Measurements from ENCODE around the gene RPL19.
A peak's percentile ranks its signal among the peaks of the same experiment; 100 is the strongest.

The RPL19 gene

DNA sequence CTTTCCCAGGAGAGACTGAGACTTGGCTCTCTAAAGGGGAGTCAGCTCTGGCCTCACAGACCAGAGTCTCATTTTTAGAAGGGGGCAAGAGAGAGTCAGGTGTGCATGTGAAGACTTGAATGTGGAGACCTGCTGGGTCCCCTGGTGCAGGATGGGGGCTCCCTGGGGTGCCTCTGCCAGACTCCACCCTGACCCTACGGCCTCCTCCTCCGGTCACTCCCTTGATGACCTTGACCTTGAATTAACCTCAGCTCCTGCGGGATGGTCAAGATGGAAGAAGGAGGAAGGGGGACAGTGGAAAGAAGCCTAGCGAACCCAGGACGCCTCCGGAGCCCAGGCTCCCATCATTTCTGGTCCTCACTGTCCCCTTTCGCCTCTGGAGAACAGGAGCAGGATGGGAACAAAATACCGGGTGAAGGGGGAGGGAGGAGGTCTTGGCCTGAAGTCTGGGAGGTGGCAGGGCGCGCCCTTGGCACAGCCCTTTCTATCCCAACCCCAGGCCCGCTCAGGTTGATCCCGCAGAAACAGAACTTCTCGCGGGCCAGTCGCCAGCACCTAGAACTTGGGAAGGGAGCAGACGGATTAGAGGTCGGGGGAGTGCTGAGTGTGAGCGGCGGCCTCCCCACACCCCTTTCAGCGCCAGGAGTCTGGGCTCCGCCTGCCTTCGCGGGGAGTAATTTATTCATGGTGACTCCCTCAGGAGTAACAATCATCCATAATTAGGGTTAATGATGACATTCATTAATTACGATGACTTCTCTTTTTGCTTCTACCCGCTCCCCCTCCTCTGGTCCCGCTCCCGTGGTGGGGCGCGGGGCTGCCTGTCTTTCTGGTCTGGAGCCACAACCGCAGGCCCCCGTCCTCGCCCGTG lies 24.1 kb downstream of the RPL19 start:
- FAIRE-seq (no peak), DNase-seq (ENCODE audit: low spot score) (no peak)

DNA sequence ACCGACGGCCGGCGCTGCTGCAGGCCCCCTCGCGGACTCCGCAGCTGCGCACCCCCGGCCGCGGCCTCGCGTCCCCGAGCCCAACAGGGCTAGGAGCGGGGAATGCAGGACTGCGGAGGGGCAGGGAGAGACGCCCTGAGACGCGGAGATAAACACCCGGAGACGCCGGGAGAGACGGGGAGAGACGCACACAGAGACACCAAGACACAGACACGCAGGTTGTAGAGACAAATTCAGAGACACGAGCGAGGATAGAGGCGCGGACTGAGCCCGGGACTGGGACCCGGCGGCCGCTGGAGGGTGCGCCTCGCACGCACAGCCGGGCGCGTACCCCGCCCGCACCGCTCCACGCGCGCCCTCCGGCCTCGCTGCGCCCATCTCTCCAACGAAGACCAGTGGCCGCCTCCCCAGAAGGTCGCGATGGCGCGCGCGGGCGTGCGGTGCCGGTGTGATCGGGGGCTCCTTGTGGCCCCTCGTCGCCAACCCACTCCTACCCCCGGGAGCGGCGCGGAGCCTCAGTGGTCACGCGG lies 24.8 kb downstream of the RPL19 start:
- no peak for FAIRE-seq
- no peak for DNase-seq (ENCODE audit: low spot score)

DNA sequence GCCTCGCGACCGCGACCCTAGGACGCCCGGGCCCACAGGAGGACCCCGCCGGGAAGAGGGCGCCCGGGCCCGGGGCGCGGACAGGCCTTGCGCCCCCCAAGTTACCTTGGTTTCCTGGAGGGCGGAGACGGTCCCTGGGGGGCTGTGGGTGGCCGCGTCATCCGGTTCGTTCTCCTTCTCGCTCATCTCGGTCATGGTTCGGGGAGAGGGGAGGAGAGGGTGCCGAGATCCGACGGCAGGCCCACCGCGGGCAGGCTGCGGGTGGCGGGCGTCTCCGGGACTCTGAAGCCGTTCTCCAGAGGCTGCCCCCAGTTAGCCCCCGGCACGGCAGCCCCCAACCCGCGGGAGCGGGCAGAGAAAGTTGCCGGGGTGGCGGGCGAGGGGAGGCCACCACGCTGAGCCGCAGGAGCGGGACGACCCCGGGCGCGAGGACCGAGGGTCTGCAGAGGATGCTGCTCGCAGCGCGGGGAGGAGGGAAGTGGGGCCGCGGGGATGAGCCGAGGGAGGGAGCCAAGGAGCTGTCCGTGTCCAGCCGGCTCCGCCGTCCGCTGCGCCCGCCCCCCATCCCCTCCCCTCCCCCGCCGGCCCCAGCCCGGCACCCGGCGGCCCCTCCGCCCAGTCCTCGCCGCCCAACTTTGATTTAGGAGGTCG lies 25.4 kb downstream of the RPL19 start, which contains the start of gene STAC2:
Gene STAC2 (minus strand): TSS at position 638 of the 651 bp plus-strand sequence. CDS start 443 bp downstream, at position 195.
- FAIRE-seq = no peak
- DNase-seq (ENCODE audit: low spot score) = no peak

DNA sequence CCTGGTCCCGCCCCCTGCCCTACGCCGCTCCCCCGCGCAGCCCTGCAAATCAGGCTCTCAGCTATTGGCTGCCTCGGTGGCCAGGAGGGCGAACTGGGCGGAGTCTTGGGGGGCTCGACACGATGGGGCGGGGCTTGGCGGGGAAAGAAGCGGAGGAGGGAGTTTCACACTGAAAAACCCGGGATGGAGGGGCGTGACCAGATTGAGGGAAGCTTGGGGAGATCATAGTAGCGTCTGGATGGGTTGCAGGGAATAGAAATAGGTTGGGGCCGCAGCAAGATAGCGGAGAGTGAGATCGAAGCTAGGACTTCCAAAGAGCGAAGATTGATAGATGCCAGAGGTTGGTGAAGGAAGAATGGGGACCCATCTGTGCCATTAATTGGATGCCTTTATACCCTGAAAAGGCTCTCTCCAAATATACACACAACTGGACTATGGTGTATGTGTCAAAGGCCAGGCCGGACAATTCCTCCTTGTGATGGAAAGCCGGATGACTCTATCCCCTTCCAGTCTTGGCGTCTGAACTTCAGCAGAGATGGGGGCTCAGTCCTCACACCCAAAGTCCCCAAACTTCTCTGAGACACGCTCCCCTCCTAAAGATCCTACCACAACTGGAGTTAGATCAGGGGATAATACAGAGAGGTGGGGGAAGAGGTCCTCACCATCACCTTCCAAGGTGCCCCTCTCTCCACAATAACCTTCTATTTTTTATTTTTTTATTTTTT lies 26.0 kb downstream of the RPL19 start:
- FAIRE-seq (no peak), DNase-seq (ENCODE audit: low spot score) (no peak)

DNA sequence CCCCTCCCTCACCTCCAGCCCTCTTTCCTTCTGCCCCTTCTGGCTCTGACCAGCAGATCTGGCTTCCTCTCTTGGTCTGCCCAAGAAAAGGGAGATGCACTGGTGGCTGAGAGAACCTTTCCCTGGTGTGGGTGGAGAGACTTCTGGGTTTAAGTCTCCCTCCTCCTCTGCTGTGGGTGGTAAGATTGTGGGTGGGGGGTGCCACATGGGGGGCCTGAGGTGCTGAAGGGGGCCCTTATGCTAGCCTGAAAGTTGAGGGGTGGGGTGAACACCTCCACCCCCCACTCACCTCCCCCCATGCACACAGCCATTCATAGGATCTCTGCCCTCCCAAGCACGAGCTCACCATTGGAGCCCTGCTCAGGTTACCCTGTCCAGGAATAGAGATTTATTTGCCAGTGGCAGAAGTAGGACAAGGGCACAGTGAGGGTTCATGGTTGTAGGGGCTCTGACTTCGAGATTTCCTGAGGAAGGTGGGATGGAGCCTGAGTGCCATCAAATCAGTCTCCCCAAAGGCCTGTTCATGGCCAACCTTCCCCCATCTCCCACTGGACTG lies 27.4 kb downstream of the RPL19 start:
- FAIRE-seq = no peak
- no peak for DNase-seq (ENCODE audit: low spot score)

DNA sequence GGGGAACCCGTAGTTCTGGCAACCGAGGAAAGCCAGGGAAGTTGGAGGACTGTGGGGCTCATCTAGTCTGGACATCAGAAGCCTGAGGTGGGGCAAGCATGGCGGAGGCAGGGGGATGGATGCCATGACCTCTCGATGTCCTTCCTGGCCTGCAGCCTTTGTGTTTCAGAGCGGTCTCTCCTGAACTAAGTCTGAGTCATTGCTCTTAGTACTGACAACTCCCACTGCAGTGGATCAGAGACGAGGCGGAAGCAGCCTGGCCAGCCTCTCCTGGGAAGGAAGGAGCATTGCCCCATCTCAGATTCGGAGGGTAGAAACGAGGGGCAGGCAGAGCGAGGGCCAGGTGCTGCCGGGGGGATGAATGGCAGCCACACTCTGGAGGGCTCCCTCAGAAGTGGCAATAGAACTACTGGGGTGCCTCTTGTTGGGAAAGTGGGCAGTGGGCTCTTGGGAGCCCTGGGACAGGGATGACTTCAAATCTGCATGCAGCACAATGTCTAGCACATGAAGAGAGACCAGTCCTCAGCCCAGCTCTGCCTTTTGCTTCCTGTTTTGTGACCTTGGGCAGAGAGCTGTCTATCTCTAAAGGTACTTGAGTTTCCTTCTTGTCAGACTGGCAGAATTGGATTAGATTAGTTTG lies 29.3 kb downstream of the RPL19 start:
- DNase-seq (ENCODE audit: low spot score) (peak; percentile 75), FAIRE-seq (peak; percentile 71)

DNA sequence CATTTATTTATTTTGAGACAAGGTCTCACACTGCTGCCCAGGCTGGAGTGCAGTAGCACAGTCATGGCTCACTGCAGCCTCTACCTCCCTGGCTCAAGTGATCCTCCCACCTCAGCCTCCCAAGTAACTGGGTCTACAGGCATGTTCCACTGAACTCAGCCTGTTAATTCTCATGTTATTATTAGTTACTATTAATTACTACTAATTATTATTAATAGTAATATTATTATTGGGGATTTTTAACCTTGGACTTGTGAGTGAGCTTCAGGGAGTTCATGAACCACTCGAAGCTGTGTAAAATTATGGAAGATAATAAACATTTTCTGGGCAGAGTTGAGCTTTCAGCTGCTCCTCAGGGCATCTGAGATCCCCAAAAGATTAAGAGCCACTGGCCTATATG lies 30.3 kb downstream of the RPL19 start:
- no peak for DNase-seq (ENCODE audit: low spot score)
- no peak for FAIRE-seq

DNA sequence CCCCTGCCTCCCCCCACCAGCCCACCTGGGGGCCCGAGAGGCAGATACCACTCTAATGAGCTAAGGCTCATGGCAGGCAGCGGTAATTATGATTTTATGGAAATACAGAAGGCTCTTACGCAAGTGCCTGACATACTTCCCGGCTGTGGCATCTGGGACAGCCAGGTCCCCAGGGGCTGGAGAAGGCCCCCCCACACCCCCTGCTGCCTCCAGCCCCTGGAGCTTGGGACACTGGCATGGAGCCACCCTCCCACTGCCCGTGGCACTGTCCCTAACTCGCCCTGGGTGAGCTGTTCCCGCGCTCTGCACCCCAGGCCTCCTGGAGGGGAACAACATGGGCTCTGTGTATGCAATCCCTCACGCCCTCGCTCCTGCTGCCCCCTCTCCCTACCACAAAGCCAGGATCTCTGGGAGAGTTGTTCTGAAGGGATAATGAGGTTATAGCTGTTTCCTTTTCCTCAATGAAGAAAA lies 31.0 kb downstream of the RPL19 start:
- DNase-seq (ENCODE audit: low spot score) (no peak), FAIRE-seq (no peak)

DNA sequence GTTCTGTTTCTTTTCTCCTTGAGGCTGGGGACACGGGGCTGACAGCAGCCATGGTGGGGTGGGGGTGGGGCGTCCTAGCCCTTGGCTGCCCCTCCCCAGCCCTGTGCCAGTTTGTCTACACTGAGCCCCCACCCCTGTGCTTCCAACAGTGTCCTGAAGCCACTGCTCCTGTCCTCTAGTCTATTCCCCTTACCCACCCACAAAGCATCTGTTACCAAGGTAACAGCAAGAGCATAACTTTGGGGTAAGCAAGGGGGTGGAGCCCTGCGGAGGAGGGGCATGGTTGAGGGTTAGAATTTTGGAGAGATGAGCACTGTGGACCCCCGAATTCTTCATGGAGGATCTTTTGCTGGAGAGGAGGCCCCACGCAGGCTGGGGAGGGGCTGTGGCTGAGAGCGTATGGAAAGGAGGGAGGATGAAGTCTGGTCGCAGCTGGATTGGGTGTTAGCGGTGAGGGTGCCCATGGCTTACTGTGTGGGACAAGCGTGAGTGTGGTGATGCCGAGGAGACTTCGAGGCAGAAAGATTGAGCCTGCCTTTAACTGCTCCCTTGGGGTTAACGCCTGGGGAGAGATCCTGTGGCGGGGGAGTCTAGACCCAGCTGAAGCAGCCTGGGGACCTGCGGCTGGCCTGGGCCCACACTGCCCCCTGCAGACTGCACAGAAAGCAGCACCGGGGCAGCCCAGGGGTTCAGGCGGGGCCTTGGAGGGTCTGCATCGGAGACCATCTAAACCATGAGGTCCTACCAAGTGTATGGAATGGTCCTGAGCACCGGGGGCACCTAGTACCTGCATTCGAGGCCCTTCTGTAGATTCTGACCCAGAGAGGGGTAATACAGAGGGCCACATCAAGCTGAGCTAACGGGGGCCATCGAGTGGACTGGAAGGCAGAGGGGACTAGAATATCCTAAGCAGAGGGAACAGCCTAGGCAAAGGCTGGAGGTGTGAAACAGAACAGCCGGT lies 31.8 kb downstream of the RPL19 start:
- FAIRE-seq = no peak
- no peak for DNase-seq (ENCODE audit: low spot score)

DNA sequence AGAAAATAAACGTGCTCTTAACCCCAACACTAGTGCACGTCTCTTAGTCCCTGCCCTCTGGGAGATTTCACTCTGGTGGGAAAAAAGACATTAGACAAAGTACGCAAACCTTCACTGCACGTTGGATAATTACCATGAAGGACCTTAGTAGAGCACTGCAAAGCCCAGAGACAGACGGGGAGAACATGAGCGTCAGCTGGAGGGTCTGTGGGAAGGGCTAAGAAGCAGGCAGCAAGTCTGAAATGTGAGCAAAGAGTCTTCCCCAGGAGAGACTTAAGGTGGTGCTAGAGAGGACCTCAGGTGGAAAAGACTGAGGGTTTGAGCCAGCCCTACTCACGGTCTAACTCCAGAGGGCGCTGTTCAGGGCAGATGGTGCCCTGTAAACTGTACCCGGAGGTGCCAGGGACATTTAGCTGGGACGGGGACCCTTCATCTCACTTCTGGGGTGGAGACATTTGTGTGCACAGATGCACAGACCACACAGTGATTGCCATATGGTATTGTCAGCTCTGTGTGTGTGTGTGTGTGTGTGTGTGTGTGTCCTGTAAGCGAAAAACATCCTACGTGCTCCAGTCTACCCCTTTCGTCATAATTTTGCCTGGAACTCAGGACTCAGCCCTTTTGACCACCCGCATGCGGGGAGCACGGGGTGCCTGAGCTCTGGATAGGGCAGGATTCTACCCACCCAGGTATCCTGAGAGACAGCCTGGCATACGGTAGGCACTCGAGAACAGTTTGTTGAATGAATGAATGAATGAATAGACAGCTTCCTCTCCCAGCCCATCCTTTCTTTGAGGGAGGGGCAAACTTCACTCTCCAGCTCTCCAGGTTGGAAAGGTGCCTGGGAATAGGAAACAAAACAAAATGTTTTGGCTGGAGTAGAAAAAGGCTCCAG lies 35.7 kb downstream of the RPL19 start:
- DNase-seq (ENCODE audit: low spot score) (peak; percentile 84), FAIRE-seq (no peak)

DNA sequence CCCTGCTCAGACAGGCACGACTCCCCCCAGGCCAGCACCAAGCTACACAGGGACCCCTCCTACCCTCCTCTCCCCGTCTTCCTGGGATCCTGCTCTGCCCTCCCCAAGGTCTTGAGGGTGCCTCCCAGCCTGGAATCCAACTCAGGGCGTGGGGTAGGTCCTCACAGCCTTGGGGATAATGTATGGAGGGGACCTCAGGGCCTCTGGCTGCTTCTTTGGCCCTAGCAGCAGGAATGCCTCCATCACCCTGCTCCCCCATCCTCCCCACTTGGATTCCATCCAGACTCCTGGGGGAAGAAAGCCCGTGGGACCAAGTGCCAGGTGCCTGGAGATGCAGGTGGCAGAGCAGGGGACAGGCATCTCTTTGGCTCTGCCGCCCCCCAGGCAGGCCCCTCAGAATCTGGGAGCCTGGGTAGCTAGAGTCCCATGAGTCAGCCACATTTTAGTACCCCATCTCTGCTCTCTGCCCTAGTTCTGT lies 36.4 kb downstream of the RPL19 start:
- DNase-seq (ENCODE audit: low spot score) (no peak), FAIRE-seq (no peak)

DNA sequence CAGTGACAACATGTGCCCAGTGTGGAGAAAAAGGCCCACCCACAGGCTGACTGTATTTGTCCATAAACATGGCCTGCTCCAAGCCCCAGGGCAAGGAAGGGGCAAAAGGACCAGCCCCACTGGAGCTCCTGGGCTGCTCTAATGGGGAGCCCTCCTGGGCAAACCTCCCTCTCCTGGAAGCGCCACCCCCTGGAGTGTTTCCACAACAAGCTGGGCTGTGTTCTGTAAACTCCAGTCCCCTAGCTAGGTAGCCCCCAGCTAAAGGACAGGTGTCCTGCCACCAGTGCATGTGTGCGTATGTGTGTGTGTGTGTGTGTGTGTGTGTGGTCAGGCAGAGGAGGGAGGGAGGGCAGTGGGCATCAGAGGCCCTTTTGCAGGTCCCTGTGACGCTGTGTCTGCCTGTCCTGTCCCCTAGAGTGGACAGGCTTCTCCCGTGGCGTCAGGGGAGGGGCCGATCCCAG lies 36.9 kb downstream of the RPL19 start:
- FAIRE-seq (no peak), DNase-seq (ENCODE audit: low spot score) (no peak)

DNA sequence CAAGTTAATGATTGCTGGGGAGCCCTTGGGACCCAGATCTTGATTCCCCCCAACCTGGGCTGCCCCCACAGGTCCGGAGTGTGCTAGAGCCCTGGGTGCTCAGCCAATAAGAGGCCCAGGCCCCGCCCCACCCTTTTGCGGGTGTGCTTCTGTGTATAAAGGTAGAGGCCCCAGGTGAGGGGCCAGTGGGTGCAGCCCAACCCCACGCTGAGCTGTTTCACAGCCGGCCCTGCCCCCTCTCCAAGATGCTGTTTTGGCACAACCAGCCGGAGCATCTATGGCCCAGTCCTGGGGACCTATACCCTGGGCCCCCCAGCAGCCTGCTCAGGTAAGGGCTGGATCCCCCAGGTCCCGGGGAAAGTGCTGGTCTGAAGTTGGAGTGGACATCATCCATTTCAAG lies 37.5 kb downstream of the RPL19 start:
- FAIRE-seq (no peak), DNase-seq (ENCODE audit: low spot score) (no peak)

DNA sequence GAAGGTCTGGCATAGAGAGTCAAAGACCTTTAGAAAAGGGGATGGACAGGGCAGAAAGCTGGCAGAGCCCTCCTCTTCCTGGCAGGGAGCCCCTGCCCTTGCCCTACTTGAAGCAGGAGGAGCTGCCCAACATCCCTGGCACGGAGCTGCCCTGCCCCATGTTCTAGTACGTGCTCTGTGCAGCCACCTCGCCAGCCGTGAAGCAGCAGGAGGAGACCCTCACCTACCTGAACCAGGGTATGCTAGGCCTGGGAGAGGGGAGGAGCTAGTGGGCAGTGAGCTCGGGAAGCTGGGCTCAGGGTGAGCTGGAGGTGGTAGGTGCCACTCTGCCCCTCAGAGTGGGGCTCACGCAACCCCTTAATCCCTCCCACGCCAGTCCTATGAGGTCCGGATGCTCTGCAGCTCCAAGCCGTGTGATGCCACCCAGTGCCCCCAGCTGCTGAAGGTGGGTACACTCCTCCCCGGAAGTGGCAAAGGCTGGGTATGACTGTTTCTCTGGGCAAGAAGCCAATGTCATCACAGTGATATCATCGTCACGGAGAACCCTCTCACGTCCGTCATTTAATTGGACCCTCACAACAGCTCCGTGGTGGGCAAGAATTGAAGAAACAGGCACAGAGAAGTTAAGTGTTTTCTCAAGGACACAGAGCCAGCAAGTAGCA lies 38.4 kb downstream of the RPL19 start:
- DNase-seq (ENCODE audit: low spot score) (peak; percentile 80), FAIRE-seq (peak; percentile 53)

DNA sequence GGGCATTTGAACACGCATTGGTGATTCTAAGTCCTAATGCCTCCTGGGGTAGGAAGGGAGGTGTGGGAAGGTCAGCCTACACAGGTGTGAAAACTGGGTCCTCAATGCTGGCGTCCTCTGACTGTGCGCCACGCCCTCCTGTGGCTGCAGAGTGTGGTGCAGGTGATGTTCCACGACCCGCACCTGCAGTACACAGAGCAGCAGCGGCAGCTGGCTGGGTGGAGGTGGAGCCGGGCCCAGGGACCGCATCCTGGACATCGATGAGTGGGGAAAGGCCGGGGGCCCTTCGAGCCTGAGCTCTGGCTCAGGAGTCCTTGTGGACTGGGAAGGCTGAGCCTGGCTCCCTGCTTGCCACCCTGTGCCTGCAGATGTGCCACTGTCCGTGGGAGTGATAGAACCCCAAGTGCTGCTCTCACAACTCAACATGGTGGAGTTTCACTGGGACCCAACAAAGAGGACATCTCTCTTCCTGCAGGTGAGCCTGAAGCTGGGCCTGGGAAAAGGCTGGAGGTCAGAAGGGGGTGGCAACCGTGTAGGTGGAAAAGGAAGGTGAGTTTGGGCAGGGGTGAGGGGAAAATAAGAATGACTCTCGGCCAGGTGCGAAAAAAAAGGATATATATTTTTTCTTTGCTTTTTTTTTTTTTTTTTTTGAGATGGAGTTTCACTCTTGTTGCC lies 39.7 kb downstream of the RPL19 start:
- DNase-seq (ENCODE audit: low spot score) = peak; percentile 52
- FAIRE-seq = peak; percentile 95

DNA sequence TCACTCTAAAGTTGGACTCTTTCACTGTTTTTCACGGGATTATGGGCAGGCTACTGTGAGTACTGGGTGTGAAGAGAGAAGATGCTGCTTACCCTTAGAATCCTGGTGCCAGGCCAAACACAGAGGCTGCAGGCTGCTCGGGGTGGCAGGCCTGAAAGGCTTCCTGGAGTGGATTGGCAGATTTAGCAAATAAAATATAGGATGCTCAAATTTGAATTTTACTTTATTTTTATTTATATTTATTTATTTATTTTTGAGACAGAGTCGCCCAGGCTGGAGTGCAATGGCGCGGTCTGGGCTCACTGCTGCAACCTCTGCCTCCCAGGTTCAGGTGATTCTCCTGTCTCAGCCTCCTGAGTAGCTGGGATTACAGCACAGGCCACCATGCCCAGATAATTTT lies 40.5 kb downstream of the RPL19 start:
- no peak for DNase-seq (ENCODE audit: low spot score)
- no peak for FAIRE-seq

DNA sequence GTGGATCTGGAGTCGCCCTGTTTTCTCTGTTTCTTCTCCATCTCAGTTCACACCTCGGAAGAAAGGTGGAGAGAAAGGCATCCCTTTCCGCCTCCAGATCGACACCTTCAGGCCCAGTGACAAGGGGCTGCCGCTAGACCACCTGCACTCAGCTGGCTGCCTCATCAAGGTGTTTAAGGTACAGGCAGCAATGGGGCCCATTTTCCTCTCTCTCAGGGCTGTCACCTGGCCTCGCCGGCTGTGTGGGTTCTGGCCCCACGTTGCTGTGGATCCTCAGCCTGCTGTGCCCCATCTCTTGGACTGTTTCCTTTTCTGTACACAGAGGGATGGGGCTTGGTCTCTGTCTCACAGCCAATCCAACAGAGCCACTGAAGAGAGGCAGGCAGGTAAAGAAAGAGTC lies 43.1 kb downstream of the RPL19 start:
- DNase-seq (ENCODE audit: low spot score) (no peak), FAIRE-seq (no peak)
